SU-DHL-6 (cell line): Measurements from ENCODE around the gene SMIM38.

Experiments used
- H2AFZ ChIP-seq: fragments of 200-600 bp; sonication (generic); 2 replicates; pipeline ENCODE4 v1.6.1; 2014; ENCODE audit warnings: low read depth, mild to moderate bottlenecking, moderate library complexity, mixed read lengths, antibody characterized with exemption, low read length; ENCODE audit not compliant: severe bottlenecking
- H3F3A ChIP-seq: fragments of 200-600 bp; shearing (Covaris generic); 2 replicates; pipeline ENCODE4 v1.6.0; 2016; ENCODE audit warnings: antibody characterized with exemption, mild to moderate bottlenecking; ENCODE audit not compliant: insufficient read depth
- H3K27ac ChIP-seq: fragments of 200-600 bp; sonication (generic); 2 replicates; pipeline ENCODE4 v1.5.1; 2016; ENCODE audit warnings: low read depth, mild to moderate bottlenecking, low read length, moderate library complexity, mixed read lengths
- H3K27me3 ChIP-seq: fragments of 200-600 bp; sonication (generic), shearing (Covaris generic); 2 replicates; pipeline ENCODE4 v1.6.0; 2014; ENCODE audit warnings: mild to moderate bottlenecking, low read length
- H3K36me3 ChIP-seq: fragments of 200-600 bp; sonication (generic); 2 replicates; pipeline ENCODE4 v1.6.1; 2014; ENCODE audit warnings: mild to moderate bottlenecking, low read length, mixed read lengths
- H3K4me2 ChIP-seq: fragments of 300-600, 200-600 bp; shearing (Covaris generic), sonication (generic); 2 replicates; pipeline ENCODE4 v1.6.0; 2014; ENCODE audit warnings: low read length, low read depth, mild to moderate bottlenecking; ENCODE audit not compliant: poor library complexity, severe bottlenecking
- H3K4me3 ChIP-seq: fragments of 200-600 bp; sonication (generic); 2 replicates; pipeline ENCODE4 v1.5.1; 2014; ENCODE audit warnings: antibody characterized with exemption, low read length, mild to moderate bottlenecking, mixed read lengths; ENCODE audit not compliant: insufficient read depth, poor library complexity, severe bottlenecking
- H3K79me2 ChIP-seq: fragments of 200-600 bp; sonication (generic); 2 replicates; pipeline ENCODE4 v1.6.1; 2014; ENCODE audit warnings: mild to moderate bottlenecking, low read length, moderate library complexity; ENCODE audit not compliant: insufficient read depth
- H3K9ac ChIP-seq: fragments of 200-600 bp; sonication (generic); 2 replicates; pipeline ENCODE4 v1.7.0; 2014; ENCODE audit warnings: mild to moderate bottlenecking, low read length
- H3K9me2 ChIP-seq: fragments of 200-600 bp; sonication (generic); replicated peaks from 2 replicates; pipeline ENCODE4 v1.6.1; 2014; ENCODE audit warnings: low read length; ENCODE audit not compliant: insufficient read depth
- H3K9me3 ChIP-seq: fragments of 200-600 bp; sonication (generic); 2 replicates; pipeline ENCODE4 v1.6.1; 2014; ENCODE audit warnings: low read length, mixed read lengths; ENCODE audit not compliant: insufficient read depth
- H4K20me1 ChIP-seq: fragments of 200-600 bp; sonication (generic); 2 replicates; pipeline ENCODE4 v1.6.1; 2014; ENCODE audit warnings: low read depth, mild to moderate bottlenecking, antibody characterized with exemption, low read length, moderate library complexity, mixed read lengths
- EZH2phosphoT487 ChIP-seq: fragments of 200-600 bp; sonication (generic), shearing (Covaris generic); conservative IDR thresholded peaks from 2 replicates; pipeline ENCODE4 v1.6.1; 2018; ENCODE audit warnings: mild to moderate bottlenecking, antibody characterized with exemption, low read length, moderate library complexity, mixed read lengths
- TF ChIP-seq, protein P1 (sequence below): fragments of 200-600 bp; sonication (generic); IDR thresholded peaks from one replicate; pipeline ENCODE4 v1.5.1; 2017; ENCODE audit warnings: antibody characterized with exemption, mild to moderate bottlenecking, low read length, moderate library complexity; ENCODE audit not compliant: insufficient read depth, poor library complexity, severe bottlenecking

The SMIM38 gene

DNA sequence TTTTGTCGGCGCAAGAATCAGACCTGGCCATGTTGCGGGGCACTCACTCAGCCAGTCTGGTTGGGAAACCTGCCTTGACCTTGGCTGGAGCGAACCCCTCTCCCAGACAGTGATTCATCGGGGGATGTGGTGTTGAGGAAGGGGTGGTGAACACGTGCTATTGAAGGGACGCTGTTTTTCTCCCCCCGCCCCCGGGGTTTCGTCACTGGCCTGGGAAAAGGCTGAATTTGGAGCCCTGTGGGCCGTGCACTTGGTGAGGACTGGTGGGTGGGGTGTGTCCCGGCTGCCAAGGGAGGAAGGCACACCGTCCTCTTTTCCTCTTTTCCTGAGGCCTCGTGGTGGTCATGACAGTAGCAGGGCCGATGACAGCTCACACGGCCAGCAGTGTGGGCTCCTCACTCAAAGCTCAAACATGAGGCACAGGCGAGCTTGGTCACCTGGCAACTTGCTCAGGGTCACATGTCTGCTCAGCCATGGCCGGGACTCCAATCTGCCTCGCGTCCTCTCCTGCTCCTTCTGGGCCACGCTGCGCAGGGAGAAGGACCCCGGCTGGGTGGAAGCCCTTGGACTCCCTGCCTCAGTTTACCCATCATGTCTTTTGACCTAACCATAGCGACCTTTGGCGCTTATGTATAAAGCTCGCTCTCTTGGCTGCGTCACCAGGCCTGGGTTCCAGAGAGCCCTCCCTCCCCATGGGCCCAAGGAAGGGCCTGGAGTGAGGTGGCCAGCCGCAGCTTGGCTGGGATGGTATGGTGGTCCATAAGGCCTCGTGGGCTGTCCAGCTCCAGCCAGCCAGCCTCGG is 49.4 kb downstream of the SMIM38 start:
- Histone ChIP-seq H3K9ac (no peak overlapping the region), H3K4me3 (no peak overlapping the region), H3K27me3 (no peaks in the 10 kb centered on the region), H2AFZ (no peak overlapping the region), H3K79me2 (no peaks in the 10 kb centered on the region), H3K4me2 (no peak overlapping the region), H3K9me2 (no peaks in the 10 kb centered on the region), H3F3A (no peaks in the 10 kb centered on the region), H3K36me3 (no peaks in the 10 kb centered on the region), H3K27ac (no peak overlapping the region), H3K9me3 (no peaks in the 10 kb centered on the region), H4K20me1 (no peaks in the 10 kb centered on the region)
- no peak for TF ChIP-seq EZH2phosphoT487
- TF ChIP-seq, protein P1, sequence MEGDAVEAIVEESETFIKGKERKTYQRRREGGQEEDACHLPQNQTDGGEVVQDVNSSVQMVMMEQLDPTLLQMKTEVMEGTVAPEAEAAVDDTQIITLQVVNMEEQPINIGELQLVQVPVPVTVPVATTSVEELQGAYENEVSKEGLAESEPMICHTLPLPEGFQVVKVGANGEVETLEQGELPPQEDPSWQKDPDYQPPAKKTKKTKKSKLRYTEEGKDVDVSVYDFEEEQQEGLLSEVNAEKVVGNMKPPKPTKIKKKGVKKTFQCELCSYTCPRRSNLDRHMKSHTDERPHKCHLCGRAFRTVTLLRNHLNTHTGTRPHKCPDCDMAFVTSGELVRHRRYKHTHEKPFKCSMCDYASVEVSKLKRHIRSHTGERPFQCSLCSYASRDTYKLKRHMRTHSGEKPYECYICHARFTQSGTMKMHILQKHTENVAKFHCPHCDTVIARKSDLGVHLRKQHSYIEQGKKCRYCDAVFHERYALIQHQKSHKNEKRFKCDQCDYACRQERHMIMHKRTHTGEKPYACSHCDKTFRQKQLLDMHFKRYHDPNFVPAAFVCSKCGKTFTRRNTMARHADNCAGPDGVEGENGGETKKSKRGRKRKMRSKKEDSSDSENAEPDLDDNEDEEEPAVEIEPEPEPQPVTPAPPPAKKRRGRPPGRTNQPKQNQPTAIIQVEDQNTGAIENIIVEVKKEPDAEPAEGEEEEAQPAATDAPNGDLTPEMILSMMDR: no peak
